Thyroid gland (tissue), 4 donors: ENCODE measurements around the gene NAA50.

Experiments used
- CTCF ChIP-seq, 6 experiments: fragments of 200-600 bp in 3 of 6; fragments of 450-650 bp in 3 of 6; sonication (generic) in 3 of 6; IDR thresholded peaks; one replicate each; pipeline ENCODE4 v1.5.1; 2016 to 2019; ENCODE audit warnings: antibody characterized with exemption in 6 of 6, mild to moderate bottlenecking in 2 of 6, inconsistent platforms in 1 of 6, moderate library complexity in 1 of 6
- POLR2A ChIP-seq, 2 donors: fragments of 450-650 bp; IDR thresholded peaks; one replicate each; pipeline ENCODE4 v1.6.1; 2017; ENCODE audit warnings: antibody characterized with exemption in 2 of 2, mild to moderate bottlenecking in 2 of 2, moderate library complexity in 1 of 2

- TF ChIP-seq CTCF (IDR thresholded peaks at IDR 0.05): no peak
- TF ChIP-seq POLR2A (IDR thresholded peaks at IDR 0.05): no peak
These were observed 61.7 kb downstream of the NAA50 start for GRCh38 chr3:113684271-113684819.
